IMR-90 (cell line): ENCODE results near the gene COL25A1. TPM values are rescaled to one million over a fixed set of nuclear protein-coding genes. Genes with fewer than 3 reads are reported as not detected.
A peak's percentile ranks its signal among the peaks of the same experiment; 100 is the strongest.
"Not testable (repeated sequence)": the region's sequence is repeated elsewhere in the genome, so short reads cannot be mapped to it uniquely, and the experiment has no call there.

Experiments used
- ATAC-seq: fragments of 200-7000 bp; cut with Tn5 transposase; 2 replicates; pipeline ENCODE4 v1.9.1; 2020; ENCODE audit warnings: low read depth, mild to moderate bottlenecking, moderate library complexity
- BruUV-seq: library from RNA; stranded (reverse); fragments of 400-500 nt; replicated peaks from 2 replicates; lab custom pipeline; 2021; lab: Mats Ljungman, UMichigan
- CTCF ChIA-PET: fragments of 300-600 bp; formaldehyde crosslinking; extraction: SDS; loops from one replicate; lab custom pipeline; 2021; ENCODE audit warnings: antibody characterized with exemption; lab: Yijun Ruan, JAX
- POLR2A ChIA-PET: fragments of 300-600 bp; sonication (Branson Sonifier 250); formaldehyde crosslinking; loops from one replicate; lab custom pipeline; 2022; ENCODE audit warnings: antibody characterized with exemption; ENCODE audit not compliant: unreplicated experiment; lab: Charles Lee
- DNase-seq: peaks from one replicate; pipeline ENCODE4 v3.0.0; 2013
- H2AFZ ChIP-seq: replicated peaks from 2 replicates; pipeline ENCODE3; 2013; ENCODE audit warnings: low read length, mild to moderate bottlenecking; ENCODE audit not compliant: poor library complexity
- H2AK5ac ChIP-seq: 2 replicates; pipeline ENCODE4 v1.6.1; 2013; ENCODE audit warnings: low read depth, low read length, inconsistent platforms
- H2AK9ac ChIP-seq: replicated peaks from 2 replicates; pipeline ENCODE3; 2013; ENCODE audit warnings: mild to moderate bottlenecking, low read depth, low read length, moderate library complexity; ENCODE audit not compliant: poor library complexity
- H2BK120ac ChIP-seq: 2 replicates; pipeline ENCODE4 v1.6.1; 2013; ENCODE audit warnings: low read depth, low read length, inconsistent platforms
- H2BK15ac ChIP-seq: 3 replicates; pipeline ENCODE4 v1.6.1; 2013; ENCODE audit warnings: low read depth, low read length, inconsistent platforms
- H2BK20ac ChIP-seq: 2 replicates; pipeline ENCODE4 v1.6.1; 2013; ENCODE audit warnings: low read depth, mild to moderate bottlenecking, inconsistent platforms, low read length, moderate library complexity
- H2BK5ac ChIP-seq: 2 replicates; pipeline ENCODE4 v1.6.1; 2013; ENCODE audit warnings: mild to moderate bottlenecking, low read depth, low read length, inconsistent platforms; ENCODE audit not compliant: poor library complexity, severe bottlenecking
- H3K14ac ChIP-seq: replicated peaks from 2 replicates; pipeline ENCODE4 v1.6.1; 2013; ENCODE audit warnings: low read depth, low read length, inconsistent platforms
- H3K18ac ChIP-seq: 2 replicates; pipeline ENCODE4 v1.6.1; 2013; ENCODE audit warnings: low read depth, low read length, control low read depth
- H3K23ac ChIP-seq: 2 replicates; pipeline ENCODE4 v1.6.1; 2013; ENCODE audit warnings: low read depth, low read length, inconsistent platforms
- H3K27ac ChIP-seq: 2 replicates; pipeline ENCODE4 v1.5.1; 2013; ENCODE audit warnings: mild to moderate bottlenecking, control low read depth, low read length; ENCODE audit not compliant: insufficient read depth
- H3K27me3 ChIP-seq: 2 replicates; pipeline ENCODE4 v1.6.1; 2013; ENCODE audit warnings: low read length; ENCODE audit not compliant: control insufficient read depth, insufficient read depth
- H3K36me3 ChIP-seq: 2 replicates; pipeline ENCODE4 v1.6.1; 2013; ENCODE audit warnings: low read length, mixed read lengths; ENCODE audit not compliant: control insufficient read depth, insufficient read depth
- H3K4ac ChIP-seq: 2 replicates; pipeline ENCODE4 v1.6.1; 2013; ENCODE audit warnings: low read depth, low read length, inconsistent platforms
- H3K4me1 ChIP-seq: 2 replicates; pipeline ENCODE4 v1.6.1; 2013; ENCODE audit warnings: low read length, mixed read lengths; ENCODE audit not compliant: control insufficient read depth, insufficient read depth
- H3K4me2 ChIP-seq: 2 replicates; pipeline ENCODE4 v1.6.1; 2013; ENCODE audit warnings: low read depth, mild to moderate bottlenecking, control low read depth, low read length, moderate library complexity
- H3K4me3 ChIP-seq: 2 replicates; pipeline ENCODE4 v1.5.1; 2013; ENCODE audit warnings: low read depth, mild to moderate bottlenecking, control low read depth, low read length, moderate library complexity; ENCODE audit not compliant: insufficient read depth
- H3K56ac ChIP-seq: 2 replicates; pipeline ENCODE4 v1.6.1; 2013; ENCODE audit warnings: low read length, inconsistent platforms; ENCODE audit not compliant: insufficient read depth; ENCODE audit errors: extremely low read depth
- H3K79me1 ChIP-seq, 2 experiments: 2 replicates each; pipeline ENCODE4 v1.6.1; 2013; ENCODE audit warnings: low read length in 2 of 2, inconsistent platforms in 1 of 2, low read depth in 1 of 2
- H3K9ac ChIP-seq: 2 replicates; pipeline ENCODE4 v1.6.1; 2013; ENCODE audit warnings: low read depth, low read length, control low read depth
- H3K9me1 ChIP-seq: 2 replicates; pipeline ENCODE4 v1.6.1; 2013; ENCODE audit warnings: low read length, inconsistent platforms; ENCODE audit not compliant: insufficient read depth
- H3K9me3 ChIP-seq: 2 replicates; pipeline ENCODE4 v1.6.1; 2013; ENCODE audit warnings: low read length; ENCODE audit not compliant: control insufficient read depth, insufficient read depth
- H4K20me1 ChIP-seq: 2 replicates; pipeline ENCODE4 v1.6.1; 2013; ENCODE audit warnings: low read length, inconsistent platforms; ENCODE audit not compliant: insufficient read depth
- H4K5ac ChIP-seq: 2 replicates; pipeline ENCODE4 v1.6.1; 2013; ENCODE audit warnings: mild to moderate bottlenecking, low read depth, low read length, control low read depth
- H4K8ac ChIP-seq, 2 experiments: 2 replicates each; pipeline ENCODE4 v1.6.1; 2013; ENCODE audit warnings: low read depth in 2 of 2, low read length in 2 of 2, control low read depth in 1 of 2, inconsistent platforms in 1 of 2
- H4K91ac ChIP-seq: 2 replicates; pipeline ENCODE4 v1.6.1; 2013; ENCODE audit warnings: low read depth, low read length, inconsistent platforms; ENCODE audit not compliant: insufficient read depth
- BHLHE40 ChIP-seq: fragments of 150-350 bp; IDR thresholded peaks from 2 replicates; pipeline ENCODE4 v1.6.1; 2016; ENCODE audit warnings: mild to moderate bottlenecking, low read depth, low read length
- RAD21 ChIP-seq: IDR thresholded peaks from 2 replicates; pipeline ENCODE4 v1.6.1; 2012; ENCODE audit warnings: low read length, improper control_type of control experiment
- WGBS, 2 experiments: methylation state at CpG; one replicate each; pipeline versions ENCODE4 v1.1.5 to v1.1.7; 2013; ENCODE audit warnings: missing lambda C conversion rate in 2 of 2; ENCODE audit not compliant: insufficient read length in 1 of 2; ENCODE audit errors: extremely low coverage in 2 of 2; 5-methylcytosine and 5-hydroxymethylcytosine counted together
- dilution Hi-C: fragments of 300-500 bp; cut with HindIII; formaldehyde crosslinking; loops from one replicate; pipeline ENCODE4 v1.14.3; 2018; ENCODE audit warnings: low sequenced_read_pairs; ENCODE audit not compliant: unreplicated experiment
- in situ Hi-C: fragments of 300-500 bp; cut with MboI; formaldehyde crosslinking; loops from 3 replicates; pipeline ENCODE4 v1.14.3; 2019; ENCODE audit warnings: low sequenced_read_pairs, inconsistent platforms, mixed read lengths
- intact Hi-C: fragments of 100-400 bp; cut with micrococcal nuclease; formaldehyde crosslinking; loops from 2 replicates; pipeline ENCODE4 v1.10.0; 2022
- polyA plus RNA-seq, 3 experiments: library from polyadenylated mRNA; depleted of rRNA; stranded (reverse); fragments of >200 nt; gene quantifications; 2 replicates each; pipeline ENCODE4 v1.2.3, GENCODE V29; 2012; ENCODE audit warnings: low replicate concordance in 1 of 3
- total RNA-seq: library from RNA; depleted of rRNA; stranded (reverse); fragments of >200 nt; gene quantifications from 2 replicates; pipeline ENCODE4 v1.2.3, GENCODE V29; 2012

Gene COL25A1
- total and polyA plus RNA-seq, 2 of the 4 experiments (the other 2 are of a cell fraction) = under 0.01 to 0.05 TPM

GRCh38 chr4:108937066-108937465 is 365.4 kb downstream of the COL25A1 start:
- no CpG with 5 or more reads among the region's 5 CpGs for whole genome bisulfite sequencing, 2 experiments
- Histone ChIP-seq H2BK20ac (0 out of 2 replicates have a peak overlapping the region, but pooled peaks have one; percentile 55), H3K14ac (no peak overlapping the region), H4K5ac (no peak overlapping the region), H3K79me1 (no peaks in the 10 kb centered on the region), H3K4me2 (no peak overlapping the region), H2AK5ac (peak overlapping the region; percentile 75; the same call in 1 of the 2 replicates), H3K9me1 (peaks cover 4% of the 10 kb centered on the region), H2AK9ac (peak overlapping the region; percentile 29), H3K27me3 (no peaks in the 10 kb centered on the region), H3K9me3 (no peaks in the 10 kb centered on the region), H2AFZ (peak overlapping the region; percentile 65), H2BK120ac (peak overlapping the region; percentile 52; the same call in 1 of the 2 replicates), H3K9ac (no peak overlapping the region), H3K23ac (0 out of 2 replicates have a peak overlapping the region, but pooled peaks have one; percentile 8), H4K91ac (peak overlapping the region; percentile 71), H4K20me1 (no peaks in the 10 kb centered on the region), H3K4me3 (no peak overlapping the region), H4K8ac (peak overlapping the region in 1 of 2 experiments; percentile 18; a peak in 1 of 4 replicates), H3K27ac (no peak overlapping the region), H3K4me1 (peaks cover 2% of the 10 kb centered on the region; the same call in 1 of the 2 replicates), H3K18ac (no peak overlapping the region), H3K36me3 (no peaks in the 10 kb centered on the region), H2BK15ac (peak overlapping the region; percentile 64; the same call in 1 of the 3 replicates), H3K56ac (no peak overlapping the region), H2BK5ac (no peak overlapping the region), H3K4ac (peak overlapping the region; percentile 54)
- TF ChIP-seq RAD21 = no peak
- no peak for TF ChIP-seq BHLHE40
- no TSS peak for BruUV-seq
- in situ Hi-C loops (no loop called here), dilution Hi-C loops (no loop called here), intact Hi-C loops (no loop called here)
- POLR2A ChIA-PET = no interaction called here
- CTCF ChIA-PET = no interaction called here
- DNase-seq (peak; percentile 38), ATAC-seq (peak; percentile 51)

- H3K4ac ChIP-seq, H4K8ac ChIP-seq, H3K23ac ChIP-seq, H3K9me1 ChIP-seq, H3K27ac ChIP-seq, H3K79me1 ChIP-seq, H2AK5ac ChIP-seq, H3K4me1 ChIP-seq, H3K9ac ChIP-seq, H2BK120ac ChIP-seq, H3K4me2 ChIP-seq, in situ Hi-C loops, H2AK9ac ChIP-seq, H4K20me1 ChIP-seq, H2BK15ac ChIP-seq, H4K5ac ChIP-seq, H3K18ac ChIP-seq, H3K36me3 ChIP-seq, H3K4me3 ChIP-seq, H2BK5ac ChIP-seq, BruUV-seq, POLR2A ChIA-PET, H3K14ac ChIP-seq, H4K91ac ChIP-seq, H3K9me3 ChIP-seq, H3K27me3 ChIP-seq, H2AFZ ChIP-seq, CTCF ChIA-PET, intact Hi-C loops, H3K56ac ChIP-seq, ATAC-seq, DNase-seq, H2BK20ac ChIP-seq, dilution Hi-C loops: not testable (repeated sequence)
- no CpG with 5 or more reads among the region's 5 CpGs for WGBS, 2 experiments
These were observed 368.5 kb downstream of the COL25A1 start for GRCh38 chr4:108933925-108934324.
